Mesenchymal stem cell (in vitro differentiated cells and primary cell): ENCODE data around the gene GRAMD2A.
A peak's percentile ranks its signal among the peaks of the same experiment; 100 is the strongest.

Experiments
- DNase-seq: peaks from one replicate; pipeline ENCODE4 v3.0.0-alpha.2; 2013
- H2AFZ ChIP-seq: one replicate; pipeline ENCODE4 v1.6.1; 2013; ENCODE audit warnings: low read depth, mild to moderate bottlenecking, control low read depth, inconsistent platforms, low read length, moderate library complexity
- H2AK5ac ChIP-seq: 2 replicates; pipeline ENCODE4 v1.6.1; 2013; ENCODE audit warnings: low read length, moderate library complexity, mild to moderate bottlenecking, inconsistent platforms; ENCODE audit not compliant: severe bottlenecking
- H2BK120ac ChIP-seq: one replicate; pipeline ENCODE4 v1.6.1; 2013; ENCODE audit warnings: low read depth, mild to moderate bottlenecking, inconsistent platforms, low read length, moderate library complexity
- H2BK12ac ChIP-seq, 2 experiments: one replicate each; pipeline ENCODE4 v1.6.1; 2013; ENCODE audit warnings: inconsistent platforms in 2 of 2, low read length in 2 of 2, mild to moderate bottlenecking in 2 of 2, moderate library complexity in 2 of 2, control low read depth in 1 of 2
- H2BK15ac ChIP-seq: one replicate; pipeline ENCODE4 v1.6.1; 2013; ENCODE audit warnings: mild to moderate bottlenecking, low read depth, inconsistent platforms; ENCODE audit not compliant: poor library complexity, severe bottlenecking
- H2BK5ac ChIP-seq: 2 replicates; pipeline ENCODE4 v1.6.1; 2013; ENCODE audit warnings: low read depth, mild to moderate bottlenecking, low read length, control low read depth, inconsistent platforms; ENCODE audit not compliant: poor library complexity, severe bottlenecking
- H3K14ac ChIP-seq, 2 experiments: one replicate each; pipeline ENCODE4 v1.6.1; 2013; ENCODE audit warnings: inconsistent platforms in 2 of 2, low read length in 2 of 2, control low read depth in 1 of 2, mild to moderate bottlenecking in 1 of 2, moderate library complexity in 1 of 2
- H3K18ac ChIP-seq, 2 experiments: one replicate each; pipeline ENCODE4 v1.6.1; 2013; ENCODE audit warnings: inconsistent platforms in 2 of 2, low read length in 2 of 2, control low read depth in 1 of 2, low read depth in 1 of 2, mild to moderate bottlenecking in 1 of 2
- H3K23ac ChIP-seq, 2 experiments: one replicate each; pipeline ENCODE4 v1.6.1; 2013; ENCODE audit warnings: inconsistent platforms in 2 of 2, low read length in 2 of 2, mild to moderate bottlenecking in 2 of 2, moderate library complexity in 2 of 2, control low read depth in 1 of 2
- H3K27ac ChIP-seq: 2 replicates; pipeline ENCODE4 v1.5.1; 2013; ENCODE audit warnings: mild to moderate bottlenecking, moderate library complexity, low read length, control low read depth, inconsistent platforms; ENCODE audit not compliant: poor library complexity, severe bottlenecking
- H3K27me3 ChIP-seq, 2 experiments: 2 replicates each; pipeline versions ENCODE4 v1.6.1 to v1.7.0; 2013; ENCODE audit warnings: low read length in 2 of 2, mild to moderate bottlenecking in 2 of 2, moderate library complexity in 2 of 2, control low read depth in 1 of 2, inconsistent platforms in 1 of 2; ENCODE audit not compliant: control insufficient read depth in 1 of 2, insufficient read depth in 1 of 2
- H3K36me3 ChIP-seq, 2 experiments: 2 replicates each; pipeline versions ENCODE4 v1.6.1 to v1.7.0; 2013; ENCODE audit warnings: low read length in 2 of 2, control low read depth in 1 of 2, inconsistent platforms in 1 of 2, low read depth in 1 of 2, mild to moderate bottlenecking in 1 of 2; ENCODE audit not compliant: insufficient read depth in 2 of 2, control insufficient read depth in 1 of 2
- H3K4ac ChIP-seq, 2 experiments: one replicate each; pipeline ENCODE4 v1.6.1; 2013; ENCODE audit warnings: inconsistent platforms in 2 of 2, low read length in 2 of 2, mild to moderate bottlenecking in 2 of 2, moderate library complexity in 2 of 2, control low read depth in 1 of 2, low read depth in 1 of 2
- H3K4me1 ChIP-seq: 2 replicates; pipeline ENCODE4 v1.6.1; 2013; ENCODE audit warnings: low read depth, low read length, control low read depth; ENCODE audit not compliant: control insufficient read depth, insufficient read depth
- H3K4me2 ChIP-seq: 2 replicates; pipeline ENCODE4 v1.6.1; 2013; ENCODE audit warnings: low read length, mild to moderate bottlenecking, inconsistent platforms; ENCODE audit not compliant: poor library complexity, severe bottlenecking
- H3K4me3 ChIP-seq, 2 experiments: 2 replicates each; pipeline versions ENCODE4 v1.5.1 to v1.7.0; 2013; ENCODE audit warnings: low read length in 2 of 2, mild to moderate bottlenecking in 2 of 2, control low read depth in 1 of 2, low read depth in 1 of 2; ENCODE audit not compliant: insufficient read depth in 1 of 2
- H3K79me1 ChIP-seq: replicated peaks from 2 replicates; pipeline ENCODE4 v1.6.1; 2013; ENCODE audit warnings: mild to moderate bottlenecking, control low read depth, low read length, inconsistent platforms; ENCODE audit not compliant: poor library complexity, severe bottlenecking
- H3K9ac ChIP-seq: 2 replicates; pipeline ENCODE4 v1.7.0; 2013; ENCODE audit warnings: mild to moderate bottlenecking, low read length, moderate library complexity
- H3K9me3 ChIP-seq: 2 replicates; pipeline ENCODE4 v1.7.0; 2013; ENCODE audit warnings: mild to moderate bottlenecking, low read length; ENCODE audit not compliant: control insufficient read depth
- H4K8ac ChIP-seq: one replicate; pipeline ENCODE4 v1.6.1; 2013; ENCODE audit warnings: inconsistent platforms, mild to moderate bottlenecking, low read length, moderate library complexity
- H4K91ac ChIP-seq: one replicate; pipeline ENCODE4 v1.6.1; 2013; ENCODE audit warnings: mild to moderate bottlenecking, low read length, inconsistent platforms
- WGBS: methylation state at CpG from one replicate; pipeline ENCODE4 v1.1.7; 2013; ENCODE audit warnings: mixed read lengths; 5-methylcytosine and 5-hydroxymethylcytosine counted together

The GRAMD2A gene

GRCh38 chr15:72196409-72197040 lies 1.1 kb downstream of the GRAMD2A start:
- DNase-seq = peak; percentile 10

DNA sequence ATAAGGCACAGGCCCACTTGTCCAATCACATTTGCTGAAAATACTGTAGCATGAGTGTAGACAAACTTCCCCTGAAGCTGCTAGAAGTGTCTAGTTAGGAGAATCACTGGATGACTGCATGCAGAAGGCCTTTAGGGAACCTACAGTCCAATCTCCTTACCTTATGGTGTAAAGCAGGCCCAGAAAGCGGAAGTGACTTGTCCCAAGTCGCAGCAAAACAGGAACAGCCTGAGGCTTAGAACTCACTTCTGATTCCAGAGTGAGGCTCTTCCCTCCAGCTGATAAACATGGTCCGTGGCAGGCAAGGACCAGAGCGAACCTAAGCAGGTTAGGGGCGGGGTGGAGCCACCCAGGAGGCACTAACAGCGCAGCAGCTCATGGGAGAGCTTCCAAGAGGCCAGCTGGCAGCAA lies 2.5 kb downstream of the GRAMD2A start:
- H3K27ac ChIP-seq = no peak overlapping the region
- H2AK5ac ChIP-seq = no peak overlapping the region
- no peaks in the 10 kb centered on the region for H3K9me3 ChIP-seq
- H2BK120ac ChIP-seq = no peak overlapping the region
- no peak overlapping the region for H2BK15ac ChIP-seq
- no peak overlapping the region for H3K23ac ChIP-seq
- no peak overlapping the region for H3K4ac ChIP-seq
- H2AFZ ChIP-seq = no peak overlapping the region
- peaks cover 11% of the 10 kb centered on the region for H3K4me1 ChIP-seq
- H2BK5ac ChIP-seq = no peak overlapping the region
- H3K4me3 ChIP-seq = no peak overlapping the region
- no peaks in the 10 kb centered on the region for H3K27me3 ChIP-seq
- 76% methylated on average over 6 of the region's 6 CpGs for whole genome bisulfite sequencing
- H3K4me2 ChIP-seq = no peak overlapping the region
- H4K91ac ChIP-seq = no peak overlapping the region
- no peak overlapping the region for H3K9ac ChIP-seq
- H3K14ac ChIP-seq = no peak overlapping the region
- no peaks in the 10 kb centered on the region for H3K79me1 ChIP-seq
- no peak for DNase-seq
- H3K36me3 ChIP-seq = peaks cover 21 to 23% of the 10 kb centered on the region in 2 experiments
- no peak overlapping the region for H3K18ac ChIP-seq
- H4K8ac ChIP-seq = no peak overlapping the region
- H2BK12ac ChIP-seq = no peak overlapping the region

More at GRCh38 chr15:72196409-72197040, 1.1 kb downstream of the GRAMD2A start:
- H2BK5ac ChIP-seq = no peak overlapping the region
- peaks cover 35 to 37% of the 10 kb centered on the region in 2 experiments for H3K36me3 ChIP-seq
- no peak overlapping the region for H4K8ac ChIP-seq
- H2AFZ ChIP-seq = no peak overlapping the region
- H3K9me3 ChIP-seq = no peaks in the 10 kb centered on the region
- H2AK5ac ChIP-seq = no peak overlapping the region
- H3K4me2 ChIP-seq = no peak overlapping the region
- H2BK12ac ChIP-seq = no peak overlapping the region
- H2BK120ac ChIP-seq = no peak overlapping the region
- no peak overlapping the region for H3K27ac ChIP-seq
- H3K4me3 ChIP-seq = no peak overlapping the region
- H2BK15ac ChIP-seq = no peak overlapping the region
- H3K79me1 ChIP-seq = peaks cover under 1% of the 10 kb centered on the region
- H3K23ac ChIP-seq = no peak overlapping the region
- no peak overlapping the region for H3K9ac ChIP-seq
- no peak overlapping the region for H3K4ac ChIP-seq
- H3K4me1 ChIP-seq = peaks cover 21% of the 10 kb centered on the region
- H4K91ac ChIP-seq = no peak overlapping the region
- H3K27me3 ChIP-seq = no peaks in the 10 kb centered on the region
- WGBS = 64% methylated on average over 12 of the region's 13 CpGs
- no peak overlapping the region for H3K18ac ChIP-seq
- no peak overlapping the region for H3K14ac ChIP-seq

DNA sequence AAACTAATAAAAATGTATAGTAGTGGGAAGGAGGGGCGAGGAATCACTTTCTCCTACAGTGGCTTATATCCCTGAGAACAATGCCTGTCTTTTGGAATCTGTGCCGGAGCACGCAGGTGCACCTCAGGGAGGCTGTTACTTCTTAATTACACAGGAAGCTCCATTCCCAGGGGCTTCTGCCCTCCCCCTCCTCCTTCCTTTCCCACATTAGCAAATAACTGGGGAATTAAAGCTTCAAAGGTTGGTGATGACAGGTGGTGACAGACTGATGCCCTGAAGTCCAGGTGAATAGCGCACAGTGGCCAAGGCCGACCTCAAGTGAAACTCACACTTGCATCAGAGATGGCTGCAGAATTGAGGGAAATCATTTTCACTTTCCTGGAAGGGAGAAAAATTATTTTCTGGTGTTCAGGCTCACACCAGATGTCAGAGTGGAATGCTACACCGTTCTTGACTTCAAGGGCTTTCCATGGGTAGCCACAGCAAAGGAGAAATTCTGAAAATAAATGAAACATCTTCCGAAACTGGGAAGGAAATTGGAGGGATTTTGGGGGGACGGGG lies 3.7 kb downstream of the GRAMD2A start:
- Histone ChIP-seq H3K79me1 (no peaks in the 10 kb centered on the region), H3K14ac (no peak overlapping the region), H2BK5ac (no peak overlapping the region), H2BK12ac (no peak overlapping the region), H2BK15ac (no peak overlapping the region), H2AK5ac (no peak overlapping the region), H3K23ac (no peak overlapping the region), H3K4ac (no peak overlapping the region), H2AFZ (no peak overlapping the region), H3K4me3 (no peak overlapping the region), H4K91ac (no peak overlapping the region), H3K18ac (no peak overlapping the region), H2BK120ac (no peak overlapping the region), H3K27ac (no peak overlapping the region), H3K27me3 (no peaks in the 10 kb centered on the region), H3K36me3 (peaks cover 9 to 12% of the 10 kb centered on the region in 2 experiments), H3K4me1 (peaks cover 11% of the 10 kb centered on the region), H4K8ac (no peak overlapping the region), H3K9ac (no peak overlapping the region), H3K9me3 (no peaks in the 10 kb centered on the region), H3K4me2 (no peak overlapping the region)
- WGBS = 70% methylated on average over 6 of the region's 8 CpGs
- no peak for DNase-seq

DNA sequence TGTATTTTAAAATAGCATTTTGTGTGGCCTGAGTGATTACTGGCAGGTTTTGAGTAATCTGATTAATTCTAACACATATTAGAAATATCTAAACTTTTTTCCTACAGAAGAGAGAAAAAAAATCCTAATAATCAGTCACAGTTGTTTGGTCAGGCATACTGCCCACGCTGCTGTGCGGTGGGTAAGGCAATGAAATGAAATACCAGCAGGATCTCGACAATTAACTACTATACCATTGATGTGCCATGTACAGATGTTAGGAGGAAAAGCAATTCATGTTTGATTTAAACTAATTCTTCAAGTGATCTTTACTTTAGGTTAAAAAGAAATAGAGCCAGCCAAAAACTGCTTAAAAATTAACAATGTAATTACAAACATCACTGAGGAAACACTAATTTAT lies 5.2 kb downstream of the GRAMD2A start:
- H3K27ac ChIP-seq = no peak overlapping the region
- no peaks in the 10 kb centered on the region for H3K27me3 ChIP-seq
- H4K91ac ChIP-seq = no peak overlapping the region
- DNase-seq = no peak
- no peak overlapping the region for H3K14ac ChIP-seq
- H3K4me1 ChIP-seq = peaks cover 6% of the 10 kb centered on the region
- no peak overlapping the region for H4K8ac ChIP-seq
- H3K4me2 ChIP-seq = no peak overlapping the region
- H2BK120ac ChIP-seq = no peak overlapping the region
- H3K9me3 ChIP-seq = no peaks in the 10 kb centered on the region
- H2AK5ac ChIP-seq = no peak overlapping the region
- H2BK5ac ChIP-seq = no peak overlapping the region
- no peaks in the 10 kb centered on the region for H3K36me3 ChIP-seq
- no peak overlapping the region for H3K4ac ChIP-seq
- no peak overlapping the region for H2BK15ac ChIP-seq
- no peak overlapping the region for H3K4me3 ChIP-seq
- no CpG with 5 or more reads among the region's 3 CpGs for WGBS
- H3K23ac ChIP-seq = no peak overlapping the region
- H2AFZ ChIP-seq = no peak overlapping the region
- H3K9ac ChIP-seq = no peak overlapping the region
- no peak overlapping the region for H2BK12ac ChIP-seq
- no peaks in the 10 kb centered on the region for H3K79me1 ChIP-seq
- H3K18ac ChIP-seq = no peak overlapping the region
